ENCODE measurements around the gene USF3. TPM values are rescaled to one million over a fixed set of nuclear protein-coding genes. Genes with fewer than 3 reads are reported as not detected.

USF3 gene
- total and polyA plus RNA-seq, 2 of the 13 experiments (the other 11 are each of a cell fraction or from before 2014, with no cell fraction given), result 6.3 to 15.2 TPM

DNA sequence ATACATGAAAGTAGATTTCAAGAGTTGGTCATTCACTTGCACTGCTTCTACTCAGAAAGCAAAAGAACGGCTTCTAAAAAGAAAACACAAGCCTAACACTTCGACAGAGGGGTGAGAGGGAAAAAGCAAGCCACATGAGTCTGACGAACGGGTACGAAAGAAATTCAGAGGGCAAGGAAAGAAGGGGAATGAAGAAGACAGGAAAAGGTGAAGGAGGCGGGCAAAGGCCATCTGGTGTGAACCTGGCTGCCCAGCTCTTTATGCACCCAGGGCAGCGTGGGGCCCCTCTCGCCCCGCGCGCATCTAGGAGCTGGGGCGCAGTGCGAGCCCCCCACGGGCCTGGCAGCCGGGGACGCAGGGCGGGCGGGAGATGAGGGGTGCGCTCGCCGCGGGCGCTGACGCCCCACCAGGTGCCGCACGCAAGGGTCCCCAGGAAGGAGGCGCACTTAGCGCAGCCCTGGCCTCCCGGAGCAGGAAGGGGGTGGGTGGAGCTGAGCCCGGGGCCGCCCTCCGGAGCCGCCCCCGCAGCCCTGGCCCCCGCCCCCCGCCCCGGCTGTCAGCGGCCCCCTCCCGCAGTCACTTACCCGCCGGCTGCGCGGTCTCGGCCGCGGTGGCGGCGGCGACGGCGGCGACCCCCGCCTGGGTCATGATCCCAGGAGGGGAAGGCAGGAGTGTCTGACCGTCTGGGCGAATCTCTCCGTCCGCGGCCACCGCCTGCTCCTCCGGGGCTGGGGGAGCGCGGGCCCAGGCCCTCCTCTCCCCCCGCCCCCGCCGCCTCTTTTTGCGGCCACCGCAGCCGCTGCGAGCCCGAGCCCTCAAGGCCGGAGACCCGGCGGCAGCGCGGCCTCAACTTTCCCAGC is at the start of gene USF3 (continued):
- TF ChIP-seq ZNF790 (CRISPR knock-in tag; IDR thresholded peaks at IDR 0.05; ENCODE audit: borderline replicate concordance), result peak; percentile 61; the same call in 1 of the 2 replicates
- TF ChIP-seq ZNF616 (CRISPR knock-in tag; IDR thresholded peaks at IDR 0.05; ENCODE audit: low read depth), result no peak
- TF ChIP-seq SETDB1 (CRISPR knock-in tag; IDR thresholded peaks at IDR 0.05; ENCODE audit: borderline replicate concordance), result no peak
- TF ChIP-seq, protein P1, sequence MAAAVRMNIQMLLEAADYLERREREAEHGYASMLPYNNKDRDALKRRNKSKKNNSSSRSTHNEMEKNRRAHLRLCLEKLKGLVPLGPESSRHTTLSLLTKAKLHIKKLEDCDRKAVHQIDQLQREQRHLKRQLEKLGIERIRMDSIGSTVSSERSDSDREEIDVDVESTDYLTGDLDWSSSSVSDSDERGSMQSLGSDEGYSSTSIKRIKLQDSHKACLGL (CRISPR knock-in tag; IDR thresholded peaks at IDR 0.05), result no peak
- TF ChIP-seq POLR2AphosphoS5 (IDR thresholded peaks at IDR 0.05; ENCODE audit: low read depth, low read length), result peak; percentile 65
- TF ChIP-seq CBFB (CRISPR knock-in tag; IDR thresholded peaks at IDR 0.05), result peak; percentile 50; the same call in 1 of the 2 replicates
- TF ChIP-seq, protein P2, sequence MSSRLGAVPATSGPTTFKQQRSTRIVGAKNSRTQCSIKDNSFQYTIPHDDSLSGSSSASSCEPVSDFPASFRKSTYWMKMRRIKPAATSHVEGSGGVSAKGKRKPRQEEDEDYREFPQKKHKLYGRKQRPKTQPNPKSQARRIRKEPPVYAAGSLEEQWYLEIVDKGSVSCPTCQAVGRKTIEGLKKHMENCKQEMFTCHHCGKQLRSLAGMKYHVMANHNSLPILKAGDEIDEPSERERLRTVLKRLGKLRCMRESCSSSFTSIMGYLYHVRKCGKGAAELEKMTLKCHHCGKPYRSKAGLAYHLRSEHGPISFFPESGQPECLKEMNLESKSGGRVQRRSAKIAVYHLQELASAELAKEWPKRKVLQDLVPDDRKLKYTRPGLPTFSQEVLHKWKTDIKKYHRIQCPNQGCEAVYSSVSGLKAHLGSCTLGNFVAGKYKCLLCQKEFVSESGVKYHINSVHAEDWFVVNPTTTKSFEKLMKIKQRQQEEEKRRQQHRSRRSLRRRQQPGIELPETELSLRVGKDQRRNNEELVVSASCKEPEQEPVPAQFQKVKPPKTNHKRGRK (CRISPR knock-in tag; IDR thresholded peaks at IDR 0.05), result peak; percentile 59; the same call in 1 of the 2 replicates
